NCI-H2227 treated with DMSO at 0.1 percent for 48 hours (cell line): ENCODE data around the gene SLC35F3.
A peak's percentile ranks its signal among the peaks of the same experiment; 100 is the strongest.
"Not testable (repeated sequence)": the region's sequence is repeated elsewhere in the genome, so short reads cannot be mapped to it uniquely, and the experiment has no call there.

Source experiments
- DNase-seq: peaks from one replicate; lab custom pipeline; 2025; lab: John Stamatoyannopoulos, UW

The SLC35F3 gene

DNA sequence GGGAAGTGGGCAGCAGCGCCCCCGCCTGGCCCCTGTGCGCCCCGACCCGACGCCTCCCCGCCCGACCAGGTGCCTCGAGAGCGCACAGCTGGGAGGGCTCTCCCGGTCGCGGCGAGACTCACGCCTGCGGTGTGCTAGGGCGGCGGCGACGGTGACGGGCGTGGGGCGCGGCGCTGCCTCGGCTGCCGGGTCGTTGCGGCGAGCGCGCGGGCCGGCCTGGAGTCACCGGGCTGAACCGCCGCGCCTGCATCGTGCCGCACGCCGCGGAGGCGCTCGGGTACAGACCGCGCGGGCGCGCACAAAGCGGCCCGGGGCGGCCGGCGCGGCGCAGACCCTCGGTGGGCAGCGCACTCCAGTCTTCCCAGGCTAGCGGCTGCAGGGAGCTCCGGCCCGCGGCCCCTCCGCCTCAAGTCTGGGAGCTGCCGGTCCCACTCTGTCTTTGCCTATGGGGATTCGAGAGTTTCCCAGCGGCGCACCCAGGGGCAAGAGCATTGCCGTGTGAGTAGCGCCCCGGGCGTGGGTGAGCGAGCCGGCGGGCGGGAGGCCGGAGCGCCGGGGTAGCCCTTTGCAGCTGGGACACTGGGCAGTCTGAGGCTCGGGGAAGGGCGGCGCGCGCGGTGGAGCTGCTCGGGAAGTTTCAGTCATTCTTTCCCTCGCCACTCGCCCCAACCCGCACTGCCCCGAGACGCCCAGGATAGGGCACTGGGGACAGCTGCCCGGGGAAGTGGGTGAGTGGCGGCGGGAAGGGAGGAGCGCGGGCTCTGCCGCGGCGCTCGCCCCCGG is at the start of gene SLC35F3:
SLC35F3 (plus strand) TSS at position 44 of the 783 bp plus-strand sequence.
- peak; percentile 62 for DNase-seq

GRCh38 chr1:233859446-233859845 is 45.0 kb upstream of the SLC35F3 start:
- DNase-seq: no peak

- DNase-seq: no peak
Measured at GRCh38 chr1:233863901-233864545, 40.5 kb upstream of the SLC35F3 start.

DNA sequence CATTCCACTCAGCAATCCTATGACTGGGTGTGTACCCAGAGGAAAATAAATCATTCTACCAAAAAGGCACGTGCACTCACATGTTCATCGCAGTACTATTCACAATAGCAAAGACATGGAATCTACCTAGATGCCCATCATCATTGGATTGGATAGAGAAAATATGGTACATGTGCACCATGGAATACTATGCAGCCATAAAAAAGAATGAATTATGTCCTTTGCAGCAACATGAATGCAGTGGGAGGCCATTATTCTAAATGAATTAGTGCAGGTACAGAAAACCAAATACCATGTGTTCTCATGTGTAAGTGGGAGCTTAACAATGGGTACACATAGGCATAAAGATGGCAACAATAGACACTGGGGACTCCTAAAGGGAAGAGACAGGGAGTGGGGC is 39.9 kb upstream of the SLC35F3 start:
- no peak for DNase-seq

DNA sequence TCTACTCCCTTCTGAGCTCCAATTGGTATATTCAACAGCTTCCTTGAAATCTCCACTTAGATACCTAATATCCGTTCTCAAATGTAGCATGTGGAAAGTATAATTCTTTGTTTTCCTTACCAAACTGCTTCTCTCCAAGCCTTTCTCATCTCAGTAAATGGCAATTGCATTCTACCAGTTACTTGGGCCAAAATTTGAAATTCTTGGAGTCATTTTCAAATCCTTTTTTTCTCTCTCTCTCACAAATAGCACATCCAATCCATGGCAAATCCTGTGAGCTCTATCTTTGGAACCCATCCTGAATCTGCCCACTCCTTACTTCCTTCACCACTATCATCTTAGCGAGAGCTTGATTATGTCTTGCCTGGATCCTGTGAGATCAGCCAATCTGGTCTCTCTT is 39.3 kb upstream of the SLC35F3 start:
- DNase-seq: no peak

DNA sequence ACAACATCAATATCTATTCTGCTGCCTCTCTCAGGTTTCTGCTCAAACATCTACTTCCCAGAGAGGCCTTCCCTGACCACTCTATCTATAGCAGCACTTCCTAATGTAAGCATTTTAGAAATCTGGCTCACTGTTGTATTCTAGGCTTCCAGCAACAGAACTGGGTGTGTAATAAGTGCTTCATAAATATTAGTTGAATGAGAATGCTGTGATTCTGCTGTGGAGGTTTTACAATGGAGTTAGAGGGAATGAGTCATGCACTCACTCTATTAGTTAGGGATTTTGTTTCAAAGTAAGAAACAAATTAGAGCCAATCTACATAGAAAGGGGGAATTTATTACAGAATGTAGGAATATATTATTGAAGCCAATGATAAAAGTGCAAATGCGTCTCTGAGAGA is 38.6 kb upstream of the SLC35F3 start:
- DNase-seq: no peak

GRCh38 chr1:233867028-233867427 is 37.4 kb upstream of the SLC35F3 start:
- DNase-seq: no peak

DNA sequence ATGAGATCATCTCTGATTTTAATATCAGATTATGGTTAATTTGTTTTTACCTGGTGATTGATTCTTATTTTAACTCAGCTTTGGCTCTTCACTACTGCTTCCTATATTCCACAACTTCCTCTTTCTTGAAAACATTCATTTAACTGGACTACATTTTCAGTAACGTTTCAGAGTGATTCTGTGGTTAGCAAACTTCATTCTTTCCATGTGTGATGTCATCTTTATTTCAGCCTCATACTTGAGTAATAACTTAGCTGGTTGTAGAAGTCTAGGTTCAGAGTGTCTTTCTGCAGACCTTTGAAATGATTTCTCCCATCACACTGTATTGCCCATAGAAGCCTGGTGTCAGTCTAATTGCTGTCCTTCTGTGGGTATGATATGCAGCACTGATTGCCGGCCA is 36.0 kb upstream of the SLC35F3 start:
- no peak for DNase-seq

GRCh38 chr1:233869680-233870079 is 34.8 kb upstream of the SLC35F3 start:
- no peak for DNase-seq

GRCh38 chr1:233873666-233874065 is 30.8 kb upstream of the SLC35F3 start:
- DNase-seq: no peak

- DNase-seq: no peak
Measured at GRCh38 chr1:233879841-233880240, 24.6 kb upstream of the SLC35F3 start.

DNA sequence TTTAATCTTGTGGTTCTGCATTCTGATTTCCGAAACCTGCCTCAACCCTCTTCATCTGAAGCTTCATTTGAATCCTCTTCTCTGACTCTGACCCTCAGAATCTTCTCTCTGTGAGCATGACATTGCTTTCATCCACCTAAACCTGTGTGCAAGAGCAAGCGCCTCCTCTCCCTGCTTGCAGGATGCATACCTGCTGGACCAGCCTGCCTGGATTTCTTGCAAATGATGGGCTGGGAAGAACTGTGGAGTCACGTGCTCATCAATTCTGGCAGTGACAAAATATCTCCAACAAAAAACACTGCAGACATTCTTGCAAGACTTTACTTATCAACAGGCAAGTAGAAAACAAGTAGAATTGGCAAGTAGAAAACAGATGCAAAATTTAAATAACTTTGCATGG is 20.8 kb upstream of the SLC35F3 start:
- no peak for DNase-seq

DNA sequence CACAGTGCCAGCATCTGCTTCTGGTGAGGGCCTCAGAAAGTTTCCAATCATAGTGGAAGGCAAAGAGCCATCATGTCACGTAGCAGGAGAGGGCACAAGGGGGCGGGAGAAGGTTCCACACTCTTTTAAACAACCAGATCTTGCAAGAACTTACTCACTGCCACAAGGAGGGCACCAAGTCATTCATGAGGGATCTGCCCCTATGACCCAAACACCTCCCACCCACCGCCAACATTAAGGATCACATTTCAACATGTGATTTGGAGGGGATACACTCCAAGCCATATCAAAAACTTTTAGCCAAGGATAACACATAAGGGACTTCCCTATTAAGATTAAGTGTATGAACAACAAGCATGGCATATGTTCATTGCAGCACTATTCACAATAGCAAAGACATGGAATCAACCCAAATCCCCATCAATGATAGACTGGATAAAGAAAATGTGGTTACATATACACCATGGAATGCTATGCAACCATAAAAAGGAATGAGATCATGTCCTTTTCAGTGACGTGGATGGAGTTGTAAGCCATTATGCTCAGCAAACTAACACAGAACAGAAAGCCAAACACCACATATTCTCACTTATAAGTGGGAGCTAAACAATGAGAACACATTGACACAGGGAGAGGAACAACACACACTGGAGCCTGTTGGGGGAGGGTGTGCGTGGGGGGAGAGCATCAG is 19.9 kb upstream of the SLC35F3 start:
- no peak for DNase-seq

DNA sequence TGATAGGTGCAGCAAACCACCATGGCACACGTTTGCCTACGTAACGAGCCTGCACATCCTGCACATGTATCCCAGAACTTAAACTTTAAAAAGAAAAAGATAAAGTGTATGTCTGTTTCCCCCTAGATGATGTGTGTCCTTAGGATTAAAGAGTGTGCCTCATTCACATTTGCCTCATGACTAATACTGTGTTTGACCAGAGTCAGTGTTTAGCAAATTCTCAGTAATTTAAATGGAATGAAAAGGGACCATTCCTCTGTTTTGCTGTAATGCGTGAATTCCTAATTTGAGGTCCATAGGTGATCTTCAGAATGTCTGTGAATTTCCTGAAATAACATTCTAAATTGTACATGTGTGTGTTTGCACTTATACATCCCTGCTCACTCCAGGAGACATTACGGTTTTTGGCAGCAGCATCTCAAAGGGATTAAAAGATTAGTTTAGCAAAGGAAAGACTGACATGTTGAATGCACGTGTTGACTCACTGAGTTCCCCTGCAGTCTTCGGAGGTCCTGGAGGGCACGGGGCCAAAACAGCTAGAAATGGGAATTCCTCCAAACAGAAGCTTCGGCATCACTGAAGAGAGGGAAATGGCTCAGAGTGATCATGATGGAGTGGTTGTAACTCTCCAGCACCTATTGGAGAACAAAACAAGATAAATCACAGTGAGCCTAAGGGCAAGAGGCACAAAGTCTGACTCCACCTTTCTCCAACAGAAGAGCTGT is 19.1 kb upstream of the SLC35F3 start:
- DNase-seq: no peak

- DNase-seq: not testable (repeated sequence)
Measured at GRCh38 chr1:233891151-233891550, 13.3 kb upstream of the SLC35F3 start.

- DNase-seq: no peak
Measured at GRCh38 chr1:233897325-233898162, 6.9 kb upstream of the SLC35F3 start.

DNA sequence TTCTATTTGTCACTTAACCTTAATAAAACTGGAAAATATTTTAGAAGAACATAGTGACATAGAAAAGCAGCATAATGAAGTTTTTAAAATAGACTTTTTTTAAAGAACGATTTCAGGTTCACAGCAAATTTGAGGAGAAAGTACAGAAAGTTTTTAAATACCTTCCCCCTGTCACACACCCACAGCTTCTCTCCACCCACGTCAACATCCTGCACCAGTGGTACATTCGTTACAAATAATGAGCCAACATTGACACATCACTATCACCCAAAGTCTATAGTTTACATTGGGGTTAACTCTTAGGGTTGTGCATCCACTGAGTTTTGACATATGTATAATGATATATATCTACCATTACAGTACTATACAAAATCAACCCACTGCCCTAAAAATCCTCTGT is 3.0 kb upstream of the SLC35F3 start:
- DNase-seq: no peak

- DNase-seq: peak; percentile 64
Measured at GRCh38 chr1:233905416-233906051, 1.1 kb downstream of the SLC35F3 start.

- no peak for DNase-seq
Measured at GRCh38 chr1:233907151-233907550, 2.7 kb downstream of the SLC35F3 start.

DNA sequence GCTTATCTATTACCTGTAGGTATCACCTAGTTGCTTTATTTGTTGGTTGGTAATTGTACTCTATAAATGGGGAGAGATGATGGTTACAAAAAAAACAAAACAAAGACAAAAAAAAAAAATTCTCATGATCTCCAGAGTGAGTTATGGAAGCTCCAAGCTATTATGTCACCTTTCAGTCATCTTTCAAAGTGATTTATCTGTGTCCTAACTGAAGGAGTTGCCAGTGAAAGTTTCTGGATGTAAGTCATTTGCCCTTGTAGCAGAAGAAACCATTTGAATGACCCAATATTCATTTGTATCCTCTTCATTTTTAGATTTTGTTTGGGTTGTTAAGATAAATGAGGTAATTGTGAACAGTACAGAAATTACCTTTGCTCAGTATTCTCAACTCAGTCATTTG is 3.6 kb downstream of the SLC35F3 start:
- DNase-seq: no peak

GRCh38 chr1:233909195-233909594 is 4.7 kb downstream of the SLC35F3 start:
- DNase-seq: no peak
